Kidney glomerular epithelial cell (primary cell): ENCODE measurements around the gene FHAD1.
"Not testable (repeated sequence)": the region's sequence is repeated elsewhere in the genome, so short reads cannot be mapped to it uniquely, and the experiment has no call there.

Experiments
- DNase-seq: peaks from one replicate; lab custom pipeline; 2025; lab: John Stamatoyannopoulos, UW

Gene FHAD1

DNA sequence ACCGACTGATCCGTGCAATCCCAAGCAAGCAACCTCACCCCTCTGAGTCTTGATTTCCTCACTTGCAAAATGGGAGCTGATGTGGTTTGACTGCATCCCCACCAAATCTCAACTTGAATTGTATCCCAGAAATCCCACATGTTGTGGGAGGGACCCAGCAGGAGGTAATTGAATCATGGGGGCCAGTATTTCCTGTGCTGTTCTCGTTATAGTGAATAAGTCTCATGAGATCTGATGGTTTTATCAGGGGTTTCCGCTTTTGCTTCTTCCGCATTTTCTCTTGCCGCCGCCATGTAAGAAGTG lies 58.4 kb downstream of the FHAD1 start:
- DNase-seq, result no peak

DNA sequence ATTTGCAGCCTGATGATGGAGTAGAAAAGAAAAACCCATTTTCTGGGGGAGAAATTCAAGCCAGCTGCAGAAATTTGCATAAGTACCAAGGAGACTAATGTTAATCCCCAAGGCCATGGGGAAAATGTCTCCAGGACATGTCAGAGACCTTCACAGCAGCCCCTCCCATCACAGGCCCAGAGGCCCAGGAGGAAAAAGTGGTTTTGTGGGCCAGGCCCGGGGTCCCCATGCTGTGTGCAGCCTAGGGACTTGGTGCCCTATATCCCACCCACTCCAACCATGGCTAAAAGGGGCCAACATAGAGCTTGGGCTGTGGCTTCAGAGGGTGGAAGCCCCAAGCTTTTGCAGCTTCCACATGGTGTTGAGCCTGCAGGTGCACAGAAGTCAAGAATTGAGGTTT lies 59.3 kb downstream of the FHAD1 start:
- not testable (repeated sequence) for DNase-seq

DNA sequence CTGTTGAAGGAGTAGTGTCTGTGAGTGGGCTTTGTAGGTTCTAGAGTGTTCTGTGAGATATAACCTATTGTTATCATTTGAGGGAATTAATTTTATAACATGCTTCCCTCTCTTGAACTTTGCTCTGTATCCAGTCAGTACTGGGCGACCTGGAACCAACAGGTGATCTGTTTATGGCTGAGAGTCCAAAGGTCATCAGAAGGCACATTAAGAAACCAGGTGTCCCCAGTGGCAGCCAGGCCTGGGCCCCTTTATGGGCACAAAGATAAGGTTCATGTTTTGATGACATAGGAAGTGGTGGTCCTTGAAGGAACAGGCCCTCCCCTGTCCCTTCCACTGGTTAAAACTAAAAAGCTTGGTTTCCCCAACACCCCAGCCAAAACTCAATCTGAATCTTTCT lies 61.1 kb downstream of the FHAD1 start:
- DNase-seq, result no peak

DNA sequence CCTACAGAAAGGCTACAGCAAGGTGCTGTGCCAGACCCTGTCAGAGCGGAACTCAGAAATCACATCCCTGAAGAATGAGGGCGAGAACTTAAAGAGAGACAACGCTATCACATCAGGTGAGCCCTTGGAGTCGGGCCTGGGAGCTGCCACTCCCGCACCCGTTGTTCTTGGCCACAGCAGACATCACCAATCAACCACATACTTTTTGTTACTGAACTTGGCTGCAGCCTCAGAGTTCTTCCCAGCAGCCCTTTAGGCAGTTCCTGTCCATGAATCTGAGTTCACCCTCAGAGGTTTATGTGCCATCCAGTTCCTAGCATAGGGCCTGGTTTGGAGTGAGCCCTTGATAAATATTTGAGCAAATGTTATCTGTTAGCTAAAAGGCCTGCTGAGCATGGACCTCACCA lies 61.6 kb downstream of the FHAD1 start:
- no peak for DNase-seq

DNA sequence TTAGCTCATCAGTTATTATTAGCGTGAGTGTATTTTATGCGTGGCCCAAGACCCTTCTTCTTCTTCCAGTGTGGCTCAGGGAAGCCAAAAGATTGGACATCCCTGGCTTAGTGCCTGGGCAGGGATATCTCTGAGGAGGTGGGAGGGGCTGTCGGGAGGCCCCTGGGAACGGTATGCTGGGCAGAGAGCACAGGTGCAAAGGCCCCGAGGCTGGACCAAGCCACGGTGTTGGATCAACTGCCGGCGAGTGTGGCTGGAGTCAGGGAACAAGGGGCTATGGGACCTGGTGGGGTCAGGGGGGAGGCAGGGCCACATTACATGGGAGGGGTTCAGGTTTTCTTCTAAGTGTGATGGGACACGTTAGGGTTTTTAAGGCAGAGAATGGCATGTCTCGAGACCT lies 62.7 kb downstream of the FHAD1 start:
- no peak for DNase-seq

DNA sequence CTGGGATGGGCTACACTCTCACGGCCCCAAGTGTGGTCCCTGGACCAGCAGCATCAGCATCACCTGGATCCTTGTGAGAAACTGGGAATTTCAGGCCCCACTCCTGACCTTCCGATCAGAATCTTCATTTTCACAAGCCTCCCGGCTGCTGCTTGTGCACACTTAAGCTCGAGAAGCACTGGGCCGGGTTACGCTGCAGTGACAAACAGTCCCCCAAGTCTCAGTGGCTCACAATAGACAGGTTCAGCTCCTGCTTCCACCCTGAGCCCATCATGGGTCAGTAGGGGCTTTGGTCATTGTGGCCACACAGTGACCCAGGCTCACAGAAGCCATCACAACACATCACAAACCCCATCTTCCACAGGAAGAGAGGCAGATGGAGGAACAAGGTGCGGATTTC lies 63.5 kb downstream of the FHAD1 start:
- DNase-seq, result no peak

DNA sequence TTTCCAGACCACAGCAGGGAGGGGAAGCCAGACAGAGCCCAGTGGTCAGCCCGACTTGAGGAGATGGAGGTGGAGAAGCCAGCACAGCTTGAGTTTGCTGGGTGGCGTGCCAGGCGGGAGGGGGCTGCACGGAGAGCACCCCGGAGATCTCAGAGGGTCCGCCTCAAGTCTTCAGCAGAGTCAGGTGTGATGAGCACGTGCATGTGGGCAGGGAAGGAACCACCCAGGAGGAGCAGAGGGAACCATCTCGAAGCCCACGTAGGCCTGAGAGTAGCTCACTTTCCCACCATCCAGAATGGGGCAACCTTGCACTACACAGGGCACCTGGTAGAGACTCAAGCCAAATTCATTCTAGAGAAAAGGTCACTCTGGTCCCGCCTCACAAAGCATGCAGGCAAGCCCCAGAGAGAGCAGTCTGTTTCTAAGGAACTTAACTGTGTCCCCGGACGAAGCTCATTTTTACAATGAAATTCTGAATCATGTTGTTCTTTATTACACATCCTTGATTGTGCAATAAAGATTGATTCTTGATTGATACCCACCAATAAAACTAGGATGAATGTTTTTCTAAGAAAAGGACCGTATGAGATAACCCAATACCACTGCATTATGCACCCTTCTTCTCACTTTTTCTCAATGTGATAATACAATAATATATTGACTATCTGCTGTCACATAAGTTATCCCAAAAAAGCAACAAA lies 64.2 kb downstream of the FHAD1 start:
- DNase-seq, result no peak

DNA sequence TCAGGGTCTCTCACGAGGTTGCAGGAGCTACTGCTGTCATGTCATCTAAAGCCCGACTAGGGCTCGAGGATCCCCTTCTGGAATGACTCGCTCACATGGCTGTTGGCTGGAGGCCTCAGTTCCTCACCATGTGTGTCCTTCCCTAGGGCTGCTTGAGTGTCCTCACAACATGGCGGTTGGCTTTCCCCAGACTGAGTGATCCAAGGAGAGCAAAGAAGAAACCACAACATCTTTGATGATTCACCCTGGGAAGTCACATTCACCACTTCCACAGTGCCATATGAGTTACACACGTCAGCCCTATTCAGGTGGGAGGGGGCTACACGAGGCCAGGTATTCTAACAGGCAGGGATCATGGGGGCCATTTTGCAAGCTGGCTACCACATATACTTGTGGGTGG lies 64.9 kb downstream of the FHAD1 start:
- DNase-seq, result no peak

DNA sequence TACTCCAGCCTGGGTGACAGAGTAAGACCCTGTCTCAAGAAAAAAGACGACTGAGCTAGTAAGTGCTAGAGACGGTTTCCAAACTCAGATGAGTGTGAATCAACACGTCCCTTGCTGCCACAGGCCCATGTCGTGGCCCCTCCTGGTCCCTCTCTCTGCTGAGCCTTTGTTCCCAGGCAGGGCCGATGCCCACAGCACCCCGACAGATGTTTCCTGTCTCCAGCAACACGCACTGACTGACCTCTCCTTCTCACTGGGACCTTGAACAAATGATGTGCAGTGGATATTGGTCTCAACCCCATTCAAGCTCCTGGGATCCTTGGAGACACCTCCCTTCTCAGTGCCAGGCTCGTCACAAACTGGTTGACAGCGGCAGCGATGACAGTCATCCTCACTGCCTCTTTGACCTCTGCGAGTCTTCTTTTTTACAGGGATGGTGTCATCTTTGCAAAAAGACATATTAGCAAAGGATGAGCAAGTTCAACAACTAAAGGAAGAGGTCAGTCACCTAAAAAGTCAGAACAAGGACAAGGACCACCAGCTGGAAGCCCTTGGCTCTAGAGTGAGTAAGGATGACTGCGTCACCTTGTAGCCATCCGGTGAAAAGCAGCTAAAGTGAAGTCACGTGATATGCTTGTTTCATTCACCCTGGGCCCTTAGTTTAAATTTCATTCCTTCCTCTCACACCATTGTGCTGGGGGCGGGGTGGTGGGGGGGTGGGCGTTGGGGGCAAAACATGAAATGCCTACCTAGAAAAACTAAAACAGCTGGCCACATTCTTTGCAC lies 65.8 kb downstream of the FHAD1 start:
- DNase-seq, result no peak

DNA sequence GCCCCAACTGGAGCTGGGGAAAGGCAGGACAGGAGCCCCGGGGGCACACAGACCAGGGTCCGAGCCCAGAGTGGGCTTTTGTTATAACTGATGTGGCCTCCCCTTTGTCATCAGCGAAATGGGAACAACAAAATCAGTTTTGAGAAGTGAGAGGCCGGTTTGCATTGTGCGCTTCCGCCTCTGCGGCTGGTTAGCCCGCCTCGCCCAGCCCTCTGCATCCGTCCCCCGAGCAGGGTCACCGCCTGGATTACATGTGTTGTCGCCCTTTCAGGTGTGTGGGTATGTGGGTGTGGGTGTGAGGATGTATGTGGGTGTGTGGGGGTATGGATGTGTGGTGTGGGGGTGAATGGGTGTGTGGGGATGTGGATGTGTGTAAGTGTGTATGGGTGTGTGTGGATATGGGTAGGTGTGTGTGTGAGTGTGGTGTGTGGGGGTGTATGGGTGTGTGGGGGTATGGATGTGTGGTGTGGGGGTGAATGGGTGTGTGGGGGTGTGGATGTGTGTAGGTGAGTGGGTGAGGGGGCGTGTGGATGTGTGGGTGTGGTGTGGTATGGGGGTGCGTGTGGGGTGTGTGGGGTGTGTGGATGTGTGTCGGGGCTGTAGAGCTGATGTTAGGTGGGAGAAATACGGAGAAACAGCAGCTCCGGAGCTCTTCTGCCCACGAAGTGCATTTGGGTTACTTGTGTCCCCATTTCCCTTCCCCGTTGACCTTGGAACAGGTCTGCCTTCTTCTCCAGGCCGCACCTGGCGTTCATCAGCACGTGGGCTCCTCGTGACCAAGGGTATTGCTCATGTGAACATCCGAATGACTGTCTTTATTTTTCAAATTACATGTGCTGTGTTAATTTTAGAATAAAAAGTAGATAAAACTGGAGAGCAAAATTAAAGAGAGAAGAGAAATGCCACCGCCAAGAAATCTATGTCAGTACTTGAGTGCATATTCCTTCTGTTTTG lies 67.6 kb downstream of the FHAD1 start:
- DNase-seq, result no peak

DNA sequence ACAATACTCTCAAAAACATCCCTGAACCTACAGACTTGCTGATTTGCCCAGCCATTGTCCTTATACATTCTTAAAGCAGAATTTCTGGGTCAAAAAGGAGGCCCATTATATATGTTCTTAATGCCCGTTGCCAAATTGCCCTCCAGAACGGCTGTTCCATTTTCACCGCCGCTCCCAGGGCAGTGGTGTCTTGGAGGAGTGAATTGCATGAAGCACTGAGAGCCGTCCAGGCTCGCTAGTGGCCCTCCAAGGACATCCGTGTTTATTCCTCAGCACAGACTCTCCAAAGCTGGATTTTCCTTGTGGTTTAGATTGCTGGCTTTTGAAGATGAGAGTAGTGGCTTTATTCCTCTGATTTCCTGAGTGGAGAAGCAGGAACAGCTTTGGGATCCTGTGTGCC lies 68.8 kb downstream of the FHAD1 start:
- no peak for DNase-seq

DNA sequence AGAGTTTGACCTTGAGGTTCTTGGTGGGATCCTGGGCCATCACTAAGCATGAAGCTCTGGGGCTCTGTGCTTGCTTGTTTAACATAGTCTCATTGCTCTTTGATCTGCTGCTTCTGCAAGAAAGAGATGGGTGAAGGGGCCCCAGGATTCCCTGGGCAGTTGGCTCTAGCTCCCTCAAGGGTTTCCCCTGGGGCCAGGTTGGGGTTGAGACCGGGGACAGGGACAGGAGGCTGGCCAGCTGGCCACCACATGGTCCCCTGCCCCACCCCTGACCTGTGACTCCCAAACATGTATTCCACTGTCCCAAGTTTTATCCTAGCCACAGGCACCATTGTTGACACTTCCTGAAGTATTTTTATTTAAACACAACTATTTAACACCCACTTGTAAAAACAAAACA lies 69.5 kb downstream of the FHAD1 start:
- no peak for DNase-seq

DNA sequence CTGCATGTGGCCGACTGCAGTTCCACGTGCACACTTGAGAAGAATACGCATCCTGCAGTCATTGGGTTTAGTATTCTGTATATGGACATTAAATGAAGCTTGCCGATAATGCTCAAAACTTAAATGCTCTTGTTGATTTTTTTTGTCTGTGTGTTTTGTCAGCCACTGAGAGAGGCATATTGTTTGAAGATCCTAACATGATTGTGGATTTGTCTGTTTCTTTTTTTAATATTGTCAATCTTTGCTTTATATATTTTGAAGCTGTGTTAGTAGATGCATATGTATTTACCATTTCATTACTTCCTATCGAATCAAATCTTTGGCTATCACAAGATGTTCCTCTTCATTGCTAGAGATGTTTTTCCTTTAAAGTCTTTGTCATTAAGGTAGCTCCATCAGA lies 73.2 kb downstream of the FHAD1 start:
- DNase-seq, result no peak

DNA sequence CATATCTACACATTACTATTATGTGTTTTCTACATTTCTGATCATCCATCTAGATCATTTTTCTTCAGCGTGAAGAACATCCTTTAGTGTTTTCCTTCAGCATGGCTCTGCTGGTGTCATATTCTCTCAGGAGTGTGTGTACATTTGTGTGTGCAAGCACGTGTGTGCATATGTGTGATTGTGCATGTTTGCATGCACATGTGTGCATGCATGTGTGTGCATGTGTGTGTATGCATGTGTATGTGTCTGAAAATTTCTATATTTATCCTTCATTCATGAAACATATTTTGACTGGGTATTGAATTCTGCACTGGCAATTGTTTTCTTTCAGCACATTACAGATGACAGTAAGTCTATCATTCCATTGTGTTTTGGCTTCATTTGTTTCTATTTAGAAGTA lies 74.6 kb downstream of the FHAD1 start:
- no peak for DNase-seq

DNA sequence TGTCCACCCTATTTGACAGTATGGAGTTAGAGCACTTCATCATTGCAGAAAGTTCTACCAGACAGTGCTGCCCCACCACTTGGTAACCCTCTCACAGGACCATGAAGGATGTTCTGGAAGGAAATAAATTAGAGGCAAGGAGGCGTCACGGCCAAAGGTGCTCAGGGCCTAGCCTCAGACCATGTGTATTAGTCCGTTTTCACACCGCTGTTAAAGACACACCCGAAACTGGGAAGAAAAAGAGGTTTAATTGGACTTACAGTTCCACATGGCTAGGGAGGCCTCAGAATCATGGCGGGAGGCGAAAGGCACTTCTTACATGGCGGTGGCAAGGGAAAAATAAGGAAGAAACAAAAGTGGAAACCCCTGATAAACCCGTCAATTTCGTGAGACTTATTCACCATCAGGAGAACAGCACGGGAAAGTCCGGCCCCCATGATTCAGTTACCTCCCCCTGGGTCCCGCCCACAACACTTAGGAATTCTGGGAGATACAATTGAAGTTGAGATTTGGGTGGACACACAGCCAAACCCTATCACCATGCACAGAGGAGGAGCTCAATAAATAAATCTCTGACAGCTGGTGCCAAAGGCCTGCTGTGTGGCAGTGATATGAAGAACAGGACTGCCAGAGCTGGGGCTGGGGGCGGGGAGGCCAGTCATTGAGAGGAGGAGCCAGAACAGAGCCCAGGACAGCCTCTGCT lies 75.8 kb downstream of the FHAD1 start:
- DNase-seq, result no peak

DNA sequence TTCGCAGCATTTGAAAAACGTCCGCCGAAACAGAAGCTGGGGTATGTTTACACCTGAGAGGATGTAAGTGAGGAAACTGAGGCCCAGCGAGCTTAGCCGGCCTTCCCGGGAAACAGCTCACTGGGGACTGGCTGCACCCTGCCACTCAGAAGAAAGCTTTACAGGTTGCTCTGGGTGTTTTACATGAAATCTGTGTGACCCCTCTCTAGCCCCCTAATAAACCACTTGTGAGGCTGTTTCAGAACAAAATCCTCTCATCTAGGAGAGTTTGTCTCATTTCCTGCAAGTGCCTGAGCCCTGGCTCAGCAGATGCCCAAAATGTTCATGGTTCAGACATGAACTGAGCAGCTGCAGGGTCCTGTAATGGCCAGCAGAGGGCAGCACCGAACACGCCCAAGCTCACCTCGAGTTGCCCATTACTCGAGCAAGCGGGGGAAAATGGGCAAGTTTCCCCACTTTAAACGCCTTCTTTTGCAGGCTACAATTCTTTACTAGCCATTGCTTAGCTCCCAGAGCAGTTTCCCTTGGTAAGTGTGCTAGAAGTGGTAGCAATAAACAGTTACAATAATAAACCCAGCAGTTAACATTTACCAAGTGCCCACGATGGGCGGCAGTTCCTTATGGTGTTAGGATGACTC lies 76.4 kb downstream of the FHAD1 start:
- DNase-seq, result peak; percentile 58

DNA sequence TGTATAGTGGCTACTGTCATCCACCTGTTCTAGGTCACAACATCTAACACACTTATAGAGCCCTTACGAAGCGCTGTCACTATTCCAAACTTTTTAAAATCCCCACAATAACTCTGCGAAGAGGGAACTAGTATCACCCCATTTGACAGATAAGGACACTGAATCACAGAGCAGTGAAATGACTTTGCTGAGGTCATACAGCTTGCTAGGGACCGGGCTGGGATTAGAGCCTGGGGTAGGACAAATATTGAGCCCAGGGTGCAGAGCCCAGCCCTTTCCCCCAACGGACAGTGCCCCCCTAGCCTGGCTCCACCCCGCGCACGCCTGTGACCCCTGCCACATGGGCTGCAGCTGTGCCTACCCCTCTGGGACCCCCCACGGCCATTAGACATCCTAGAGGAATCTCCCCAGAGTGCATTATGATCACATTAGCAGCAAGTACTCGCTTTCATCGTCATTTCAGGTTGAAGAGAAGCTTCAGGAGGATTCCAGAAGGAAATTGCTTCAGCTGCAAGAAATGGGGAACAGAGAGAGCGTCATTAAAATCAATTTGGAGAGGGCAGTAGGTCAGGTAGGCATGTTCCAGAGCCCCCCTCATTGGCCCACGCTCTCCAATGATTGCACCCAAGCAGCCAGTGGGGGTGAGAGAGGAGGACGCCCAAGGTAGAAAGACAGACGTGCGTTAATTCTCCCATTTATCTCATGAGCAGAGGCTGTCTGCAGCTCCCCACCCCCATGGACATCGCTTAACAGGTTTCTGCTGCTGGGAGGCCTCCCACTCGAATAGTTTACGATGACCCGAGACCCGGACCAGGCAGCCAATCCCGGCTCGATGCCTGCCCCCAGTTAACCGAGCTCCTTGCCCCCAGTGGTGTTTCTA lies 77.2 kb downstream of the FHAD1 start:
- no peak for DNase-seq

DNA sequence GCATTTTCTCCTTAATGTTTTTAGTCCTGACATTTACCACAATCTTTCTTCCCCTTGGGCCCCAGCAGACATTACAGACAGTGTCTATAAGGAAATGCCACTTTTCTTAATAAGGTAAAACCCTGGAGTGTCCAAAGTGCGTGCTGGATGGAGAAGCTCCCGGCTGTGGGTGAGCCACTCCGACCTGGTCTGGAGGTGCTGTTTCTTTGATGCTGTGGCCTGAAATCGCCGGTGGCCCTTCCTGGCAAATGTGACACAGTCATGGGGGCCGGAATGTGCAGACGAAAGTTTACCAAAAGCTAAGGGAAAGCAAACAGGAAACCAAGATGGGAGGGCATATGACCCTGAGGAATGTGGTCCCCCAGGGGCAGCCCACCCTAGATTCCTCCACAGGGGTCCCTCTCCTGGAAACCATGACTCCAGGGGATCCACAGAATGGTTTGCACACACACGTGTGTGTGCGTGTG lies 77.9 kb downstream of the FHAD1 start:
- DNase-seq, result no peak

DNA sequence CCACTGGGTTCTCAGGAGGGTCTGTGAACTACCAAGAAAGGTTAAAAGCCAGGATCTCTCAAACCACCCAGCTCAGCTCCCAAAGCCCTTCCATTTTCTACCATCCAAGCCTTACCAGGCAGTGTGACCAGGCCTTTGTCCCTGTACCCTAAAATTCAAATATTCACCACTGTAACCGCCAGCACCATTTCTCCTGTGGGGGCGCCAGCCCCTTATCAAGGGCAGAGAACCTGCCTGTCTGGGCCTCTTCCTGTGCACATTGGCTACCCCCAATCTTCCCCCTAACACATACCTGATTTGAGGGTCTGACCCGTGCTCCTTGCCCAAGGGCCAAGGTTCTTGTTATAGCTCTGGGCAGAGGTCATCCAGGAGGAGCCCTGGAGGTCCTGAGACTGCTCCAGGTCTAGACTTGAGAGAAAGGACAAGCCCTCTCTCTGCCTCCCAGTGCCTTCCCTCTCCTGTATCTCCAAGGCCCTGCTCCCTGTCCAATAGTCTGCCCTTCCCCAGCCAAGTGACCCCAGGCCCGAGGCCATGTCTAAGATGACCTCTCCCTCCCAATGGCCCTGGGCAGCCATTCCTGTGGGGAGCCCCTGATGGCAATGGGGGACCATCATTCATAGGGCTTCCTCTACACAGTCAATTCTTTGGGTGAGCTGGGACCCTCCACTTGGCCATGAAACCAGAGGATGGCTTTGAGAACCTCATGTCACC lies 78.5 kb downstream of the FHAD1 start:
- DNase-seq, result no peak
